ENCODE measurements around the gene CDKL1.

Gene CDKL1

DNA sequence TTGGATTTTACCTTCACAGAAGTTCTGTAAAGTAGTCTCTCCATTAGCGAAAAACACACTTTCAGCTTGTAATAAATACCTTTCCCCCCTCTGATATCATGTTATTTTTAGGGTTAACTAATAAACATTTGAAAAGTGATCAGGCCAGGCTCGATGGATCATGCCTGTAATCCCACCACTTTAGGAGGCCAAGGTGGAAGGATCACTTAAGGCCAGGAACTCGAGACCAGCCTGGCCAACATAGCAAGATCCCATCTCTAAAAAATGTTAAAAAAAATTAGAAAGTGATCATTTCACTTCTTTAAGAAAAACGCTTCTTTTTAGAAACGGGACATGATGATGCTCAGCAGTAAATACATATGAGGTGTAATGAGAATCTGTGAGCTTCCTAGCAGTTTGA, 2.0 kb downstream of the CDKL1 start:
- DNase-seq (ENCODE audit: insufficient read length, low spot score) = no peak
- no peak for FAIRE-seq
- TF ChIP-seq POLR2A (IDR thresholded peaks at IDR 0.05; ENCODE audit: low read depth, low read length) (no peak), POLR2AphosphoS5 (IDR thresholded peaks at IDR 0.05; ENCODE audit: low read depth, low read length) (no peak), POU2F2 (IDR thresholded peaks at IDR 0.05; ENCODE audit: low read depth, low read length) (no peak), TAF1 (IDR thresholded peaks at IDR 0.05; ENCODE audit: low read depth, low read length) (no peak), PAX5 (IDR thresholded peaks at IDR 0.05; ENCODE audit: insufficient read depth, low read length, severe bottlenecking) (no peak)

DNA sequence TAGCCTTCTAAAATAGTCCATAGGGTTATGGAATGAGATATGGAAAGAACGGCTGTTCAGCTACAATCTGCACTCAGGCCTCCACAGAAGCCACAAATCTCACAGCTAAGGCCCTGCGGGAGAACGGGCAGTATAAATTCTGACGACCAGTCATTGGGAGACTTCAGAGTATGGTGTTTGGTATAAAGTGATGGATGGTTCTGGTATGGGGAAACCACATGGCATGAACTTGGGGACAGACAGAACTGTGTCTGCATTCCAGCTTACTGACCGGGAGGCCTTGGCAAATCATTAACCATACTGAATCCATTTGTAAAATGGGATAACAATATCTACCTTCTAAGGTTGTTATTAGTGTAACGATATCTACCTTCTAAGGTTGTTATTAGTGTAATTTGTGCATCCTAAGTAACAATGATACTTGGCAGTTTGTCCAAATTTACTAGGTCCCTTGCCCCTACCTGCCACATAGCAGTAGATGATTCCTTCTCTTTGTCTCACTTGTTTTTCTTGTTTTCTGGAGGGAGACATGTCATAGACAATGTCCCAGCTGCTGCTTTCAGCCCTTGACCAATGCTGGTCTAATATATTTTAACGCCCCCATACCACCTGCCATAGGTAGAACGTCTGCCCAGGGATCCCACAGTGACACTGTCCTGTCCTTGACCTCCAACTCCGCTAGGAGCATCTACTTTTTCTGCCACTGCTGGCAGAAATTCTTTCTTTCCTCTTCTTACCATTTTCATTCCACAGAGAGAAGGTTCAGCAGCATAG, 6.8 kb downstream of the CDKL1 start:
- TF ChIP-seq TAF1 (IDR thresholded peaks at IDR 0.05; ENCODE audit: low read depth, low read length) (no peak), SPI1 (IDR thresholded peaks at IDR 0.05; ENCODE audit: low read depth, low read length) (no peak), POLR2AphosphoS5 (IDR thresholded peaks at IDR 0.05; ENCODE audit: low read depth, low read length) (no peak), POU2F2 (IDR thresholded peaks at IDR 0.05; ENCODE audit: low read depth, low read length) (no peak), PAX5 (IDR thresholded peaks at IDR 0.05; ENCODE audit: insufficient read depth, low read length, severe bottlenecking) (no peak), POLR2A (IDR thresholded peaks at IDR 0.05; ENCODE audit: low read depth, low read length) (no peak)
- no peak for DNase-seq (ENCODE audit: insufficient read length, low spot score)
- FAIRE-seq = no peak

GRCh38 chr14:50388256-50388931, 8.3 kb downstream of the CDKL1 start:
- DNase-seq (ENCODE audit: insufficient read length, low spot score) (no peak), FAIRE-seq (no peak)
- TF ChIP-seq TAF1 (IDR thresholded peaks at IDR 0.05; ENCODE audit: low read depth, low read length) (no peak), POU2F2 (IDR thresholded peaks at IDR 0.05; ENCODE audit: low read depth, low read length) (no peak), PAX5 (IDR thresholded peaks at IDR 0.05; ENCODE audit: insufficient read depth, low read length, severe bottlenecking) (no peak), POLR2A (IDR thresholded peaks at IDR 0.05; ENCODE audit: low read depth, low read length) (no peak), POLR2AphosphoS5 (IDR thresholded peaks at IDR 0.05; ENCODE audit: low read depth, low read length) (no peak), SPI1 (IDR thresholded peaks at IDR 0.05; ENCODE audit: low read depth, low read length) (no peak)

DNA sequence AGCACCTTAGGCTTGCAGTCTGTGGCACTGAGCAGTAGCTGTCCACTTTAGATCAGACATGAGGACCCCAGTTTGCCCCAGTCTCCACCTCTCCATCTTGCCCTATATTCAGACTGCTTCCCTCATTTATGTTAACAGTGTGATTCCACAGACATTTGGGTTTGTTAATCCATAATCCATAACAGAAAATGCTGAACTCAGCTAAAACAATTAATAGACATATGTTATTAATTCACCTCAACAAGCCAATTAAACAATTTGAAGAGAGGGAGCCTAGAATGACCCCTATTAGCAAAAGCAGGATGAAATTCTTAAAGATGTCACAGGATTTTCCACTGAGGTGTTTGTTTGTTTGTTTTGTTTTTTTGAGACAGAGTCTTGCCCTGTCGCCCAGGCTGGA, 9.1 kb downstream of the CDKL1 start:
- DNase-seq (ENCODE audit: insufficient read length, low spot score) = no peak
- FAIRE-seq = no peak
- TF ChIP-seq POU2F2 (IDR thresholded peaks at IDR 0.05; ENCODE audit: low read depth, low read length) (no peak), POLR2AphosphoS5 (IDR thresholded peaks at IDR 0.05; ENCODE audit: low read depth, low read length) (no peak), SPI1 (IDR thresholded peaks at IDR 0.05; ENCODE audit: low read depth, low read length) (no peak), TAF1 (IDR thresholded peaks at IDR 0.05; ENCODE audit: low read depth, low read length) (no peak), POLR2A (IDR thresholded peaks at IDR 0.05; ENCODE audit: low read depth, low read length) (no peak), PAX5 (IDR thresholded peaks at IDR 0.05; ENCODE audit: insufficient read depth, low read length, severe bottlenecking) (no peak)

DNA sequence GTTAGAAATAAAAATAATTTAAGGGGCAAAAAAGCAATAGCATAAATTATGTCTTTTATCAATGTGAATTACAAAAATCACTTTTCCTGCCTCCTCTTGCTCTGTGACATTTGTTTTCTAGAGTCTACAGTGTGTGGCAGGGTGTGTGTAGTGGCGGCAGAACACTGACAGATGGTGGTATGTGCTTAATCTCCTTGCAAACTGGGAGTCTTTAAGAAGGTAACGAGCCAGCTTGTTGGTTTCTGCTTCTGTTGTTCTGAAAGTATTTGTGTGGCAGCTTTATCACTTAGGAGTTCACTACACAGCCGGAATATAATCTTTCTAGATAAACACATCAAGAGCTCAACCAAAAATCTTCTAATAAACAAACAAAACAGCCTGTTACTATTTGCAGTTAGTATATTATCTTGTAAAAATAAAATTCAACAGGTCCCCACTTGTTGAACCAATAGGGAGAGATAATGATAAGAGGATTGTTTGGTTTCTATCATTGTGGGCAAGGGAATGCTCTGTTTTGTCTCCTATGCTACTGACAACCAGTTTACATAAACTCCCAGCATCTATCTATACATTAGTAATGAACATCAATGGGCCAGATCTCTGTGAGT, 13.0 kb downstream of the CDKL1 start:
- DNase-seq (ENCODE audit: insufficient read length, low spot score) (no peak), FAIRE-seq (no peak)
- no peak for TF ChIP-seq POU2F2 (IDR thresholded peaks at IDR 0.05; ENCODE audit: low read depth, low read length)
- no peak for TF ChIP-seq PAX5 (IDR thresholded peaks at IDR 0.05; ENCODE audit: insufficient read depth, low read length, severe bottlenecking)
- TF ChIP-seq POLR2A (IDR thresholded peaks at IDR 0.05; ENCODE audit: low read depth, low read length) = no peak
- TF ChIP-seq SPI1 (IDR thresholded peaks at IDR 0.05; ENCODE audit: low read depth, low read length) = no peak
- TF ChIP-seq TAF1 (IDR thresholded peaks at IDR 0.05; ENCODE audit: low read depth, low read length) = no peak
- no peak for TF ChIP-seq POLR2AphosphoS5 (IDR thresholded peaks at IDR 0.05; ENCODE audit: low read depth, low read length)

- FAIRE-seq = no peak
- DNase-seq (ENCODE audit: insufficient read length, low spot score) = no peak
- TF ChIP-seq PAX5 (IDR thresholded peaks at IDR 0.05; ENCODE audit: insufficient read depth, low read length, severe bottlenecking) = no peak
- TF ChIP-seq SPI1 (IDR thresholded peaks at IDR 0.05; ENCODE audit: low read depth, low read length) = no peak
- no peak for TF ChIP-seq POU2F2 (IDR thresholded peaks at IDR 0.05; ENCODE audit: low read depth, low read length)
- TF ChIP-seq POLR2A (IDR thresholded peaks at IDR 0.05; ENCODE audit: low read depth, low read length) = no peak
- TF ChIP-seq POLR2AphosphoS5 (IDR thresholded peaks at IDR 0.05; ENCODE audit: low read depth, low read length) = no peak
- TF ChIP-seq TAF1 (IDR thresholded peaks at IDR 0.05; ENCODE audit: low read depth, low read length) = no peak
Measured at GRCh38 chr14:50381823-50382287, 14.8 kb downstream of the CDKL1 start.

GRCh38 chr14:50381008-50381407, 15.7 kb downstream of the CDKL1 start:
- FAIRE-seq (no peak), DNase-seq (ENCODE audit: insufficient read length, low spot score) (no peak)
- no peak for TF ChIP-seq PAX5 (IDR thresholded peaks at IDR 0.05; ENCODE audit: insufficient read depth, low read length, severe bottlenecking)
- TF ChIP-seq SPI1 (IDR thresholded peaks at IDR 0.05; ENCODE audit: low read depth, low read length) = no peak
- no peak for TF ChIP-seq TAF1 (IDR thresholded peaks at IDR 0.05; ENCODE audit: low read depth, low read length)
- no peak for TF ChIP-seq POU2F2 (IDR thresholded peaks at IDR 0.05; ENCODE audit: low read depth, low read length)
- TF ChIP-seq POLR2AphosphoS5 (IDR thresholded peaks at IDR 0.05; ENCODE audit: low read depth, low read length) = no peak
- TF ChIP-seq POLR2A (IDR thresholded peaks at IDR 0.05; ENCODE audit: low read depth, low read length) = no peak

DNA sequence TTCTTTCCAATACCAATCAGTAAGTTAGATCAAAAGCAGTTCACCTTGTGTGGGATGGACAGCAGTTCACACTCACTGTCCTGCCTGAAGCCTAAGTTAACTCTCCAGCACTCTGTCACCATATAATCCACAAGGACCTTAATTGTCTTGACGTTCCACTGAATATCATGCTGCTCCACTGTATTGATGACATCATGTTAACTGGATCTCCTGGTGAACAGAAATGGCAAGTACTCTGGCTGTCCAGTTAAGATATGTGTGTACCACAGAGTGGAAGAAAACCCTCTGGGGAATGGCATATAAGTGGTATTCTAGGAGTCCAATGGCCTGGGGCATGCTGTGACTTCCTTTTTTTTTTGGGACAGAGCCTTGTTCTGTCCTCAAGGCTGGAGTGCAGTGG, 16.2 kb downstream of the CDKL1 start:
- FAIRE-seq = no peak
- DNase-seq (ENCODE audit: insufficient read length, low spot score) = no peak

DNA sequence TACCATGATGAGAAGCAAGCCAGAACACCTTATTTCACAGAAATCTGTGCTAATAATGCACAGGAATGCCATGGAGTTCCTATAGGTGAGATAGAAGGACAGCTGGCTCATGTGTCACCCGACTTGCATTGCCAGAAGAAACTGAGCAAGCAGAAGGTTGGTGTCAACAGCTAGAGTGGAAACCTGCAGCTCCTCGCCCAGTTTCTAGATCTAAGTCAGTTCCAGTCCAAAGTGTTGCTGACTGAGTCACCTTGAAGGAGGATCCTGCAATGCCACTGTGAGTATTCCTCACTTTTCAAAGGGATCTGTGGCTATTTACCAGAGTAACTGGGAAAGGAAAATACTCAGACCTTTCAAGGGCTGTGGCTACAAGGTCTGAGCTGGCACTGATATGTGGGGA, 17.1 kb downstream of the CDKL1 start:
- DNase-seq (ENCODE audit: insufficient read length, low spot score) (no peak), FAIRE-seq (no peak)
- TF ChIP-seq POLR2AphosphoS5 (IDR thresholded peaks at IDR 0.05; ENCODE audit: low read depth, low read length) (no peak), TAF1 (IDR thresholded peaks at IDR 0.05; ENCODE audit: low read depth, low read length) (no peak)

More for the DNA sequence above, 16.2 kb downstream of the CDKL1 start:
- TF ChIP-seq POLR2A (IDR thresholded peaks at IDR 0.05; ENCODE audit: low read depth, low read length) = no peak
- TF ChIP-seq PAX5 (IDR thresholded peaks at IDR 0.05; ENCODE audit: insufficient read depth, low read length, severe bottlenecking) = no peak
- no peak for TF ChIP-seq TAF1 (IDR thresholded peaks at IDR 0.05; ENCODE audit: low read depth, low read length)
- TF ChIP-seq POU2F2 (IDR thresholded peaks at IDR 0.05; ENCODE audit: low read depth, low read length) = no peak
- no peak for TF ChIP-seq POLR2AphosphoS5 (IDR thresholded peaks at IDR 0.05; ENCODE audit: low read depth, low read length)
- TF ChIP-seq SPI1 (IDR thresholded peaks at IDR 0.05; ENCODE audit: low read depth, low read length) = no peak

Measured in GM12891 (cell line).